ENCODE results near the gene PCDHAC1.
"Not testable (repeated sequence)": the region's sequence is repeated elsewhere in the genome, so short reads cannot be mapped to it uniquely, and the experiment has no call there.

The PCDHAC1 gene, protein sequence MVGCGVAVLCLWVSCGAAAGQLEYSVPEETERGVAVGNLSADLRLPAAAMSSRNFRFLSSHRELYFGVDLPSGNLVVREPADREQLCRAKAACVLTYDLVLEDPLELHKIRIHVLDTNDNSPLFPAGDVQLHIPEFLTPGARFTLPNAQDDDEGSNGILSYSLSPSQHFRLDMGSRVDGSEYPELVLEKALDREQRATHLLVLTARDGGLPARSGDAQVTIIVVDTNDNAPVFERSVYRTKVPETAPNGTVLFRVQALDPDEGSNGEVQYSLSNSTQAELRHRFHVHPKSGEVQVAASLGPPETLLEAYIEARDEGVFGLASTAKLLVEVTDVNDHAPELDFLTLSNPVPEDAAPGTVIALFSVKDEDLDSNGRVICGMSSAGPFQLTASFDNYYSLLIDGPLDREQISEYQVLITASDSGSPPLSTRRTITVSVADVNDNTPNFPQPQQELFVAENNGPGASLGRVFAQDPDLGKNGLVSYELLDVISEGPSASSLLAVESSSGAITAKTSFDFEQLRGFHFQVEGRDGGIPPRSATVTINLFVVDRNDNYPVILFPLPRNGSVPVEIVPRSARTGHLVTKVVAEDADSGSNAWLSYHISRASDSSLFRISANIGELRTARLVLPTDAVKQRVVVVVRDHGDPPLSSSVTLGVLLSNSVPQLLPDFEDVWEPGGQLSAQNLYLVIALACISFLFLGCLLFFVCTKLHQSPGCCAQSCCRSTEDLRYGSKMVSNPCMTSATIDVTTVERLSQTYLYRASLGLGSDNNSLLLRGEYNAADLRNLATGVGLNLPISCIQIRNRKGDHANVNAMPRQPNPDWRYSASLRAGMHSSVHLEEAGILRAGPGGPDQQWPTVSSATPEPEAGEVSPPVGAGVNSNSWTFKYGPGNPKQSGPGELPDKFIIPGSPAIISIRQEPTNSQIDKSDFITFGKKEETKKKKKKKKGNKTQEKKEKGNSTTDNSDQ

DNA sequence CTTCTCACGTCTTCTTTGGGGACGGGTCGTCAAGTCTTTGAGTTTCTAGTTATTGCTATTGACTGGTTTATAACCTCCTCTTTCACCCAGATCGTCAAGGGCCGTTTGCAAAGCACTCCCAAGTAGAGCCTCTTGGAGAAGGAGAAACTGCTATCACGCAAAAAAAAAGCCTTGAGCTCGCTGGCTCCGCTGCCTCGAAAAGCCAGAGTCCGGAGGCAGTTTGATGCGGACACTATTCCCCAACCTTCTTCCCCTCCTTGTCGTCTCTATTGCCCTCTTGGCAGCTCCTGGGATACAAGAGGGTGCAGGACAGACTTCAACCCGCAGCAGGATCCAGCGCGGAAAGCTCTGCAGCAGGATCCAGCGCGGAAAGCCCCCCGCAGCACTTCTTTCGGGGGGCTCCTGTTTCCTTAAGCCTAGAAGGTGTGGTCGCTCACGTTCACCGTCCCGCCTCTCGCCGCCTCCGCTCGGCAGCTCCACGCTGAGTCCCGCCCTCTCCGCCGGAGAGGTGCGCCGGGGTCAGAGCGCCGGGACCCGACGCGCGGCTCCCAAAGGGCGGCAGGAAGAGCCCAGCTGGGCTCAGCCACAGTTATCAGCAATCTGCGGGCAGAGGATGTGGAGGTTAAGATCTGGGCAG lies at the start of gene PCDHAC1:
Gene PCDHAC1, plus strand, starts transcription at position 494 of the 637 bp plus-strand sequence. CDS start 594 bp downstream, outside the sequence.
- DNase-seq = no peak

- not testable (repeated sequence) for DNase-seq
Measured at GRCh38 chr5:140876541-140877261, 49.4 kb upstream of the PCDHAC1 start.

- no peak for DNase-seq
Measured at GRCh38 chr5:140877262-140877581, 48.9 kb upstream of the PCDHAC1 start.

DNA sequence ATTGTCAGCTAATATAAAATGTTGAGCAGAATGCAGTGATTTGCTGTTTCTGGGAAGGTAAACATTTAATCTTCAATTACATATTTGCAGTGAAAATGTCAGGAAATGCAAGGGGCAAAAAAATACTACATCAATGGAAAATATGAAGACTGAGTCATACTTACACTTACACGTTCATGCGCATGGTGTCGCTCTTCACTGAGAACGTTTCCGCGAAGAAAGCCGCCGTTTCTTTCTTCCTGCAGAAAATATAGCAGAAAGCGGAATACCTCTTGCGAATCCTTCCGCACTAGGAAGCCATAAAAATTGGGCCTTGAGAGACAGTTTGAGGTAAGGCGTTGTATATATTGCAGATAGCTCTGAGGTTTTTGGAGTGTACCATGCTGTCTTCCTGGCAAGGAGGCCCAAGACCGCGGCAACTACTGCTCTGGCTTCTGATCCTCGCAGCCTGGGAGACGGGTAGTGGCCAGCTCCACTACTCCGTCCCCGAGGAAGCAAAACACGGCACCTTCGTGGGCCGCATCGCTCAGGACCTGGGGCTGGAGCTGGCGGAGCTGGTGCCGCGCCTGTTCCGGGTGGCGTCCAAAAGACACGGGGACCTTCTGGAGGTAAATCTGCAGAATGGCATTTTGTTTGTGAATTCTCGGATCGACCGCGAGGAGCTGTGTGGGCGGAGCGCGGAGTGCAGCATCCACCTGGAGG lies 44.1 kb upstream of the PCDHAC1 start, which contains the start of gene PCDHA13:
Gene PCDHA13, plus strand, starts transcription at position 236 of the 702 bp plus-strand sequence. Its CDS starts 145 bp downstream, at position 381.
- no peak for DNase-seq

- no peak for DNase-seq
Measured at GRCh38 chr5:140882591-140882899, 43.6 kb upstream of the PCDHAC1 start.

DNA sequence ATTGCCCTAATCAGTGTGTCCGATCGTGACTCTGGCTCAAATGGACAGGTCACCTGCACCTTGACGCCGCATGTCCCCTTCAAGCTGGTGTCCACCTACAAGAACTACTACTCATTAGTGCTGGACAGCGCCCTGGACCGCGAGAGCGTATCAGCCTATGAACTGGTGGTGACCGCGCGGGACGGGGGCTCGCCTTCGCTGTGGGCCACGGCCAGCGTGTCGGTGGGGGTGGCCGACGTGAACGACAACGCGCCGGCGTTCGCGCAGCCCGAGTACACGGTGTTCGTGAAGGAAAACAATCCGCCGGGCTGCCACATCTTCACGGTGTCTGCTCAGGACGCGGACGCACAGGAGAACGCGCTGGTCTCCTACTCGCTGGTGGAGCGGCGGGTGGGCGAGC lies 42.7 kb upstream of the PCDHAC1 start:
- DNase-seq = no peak

DNA sequence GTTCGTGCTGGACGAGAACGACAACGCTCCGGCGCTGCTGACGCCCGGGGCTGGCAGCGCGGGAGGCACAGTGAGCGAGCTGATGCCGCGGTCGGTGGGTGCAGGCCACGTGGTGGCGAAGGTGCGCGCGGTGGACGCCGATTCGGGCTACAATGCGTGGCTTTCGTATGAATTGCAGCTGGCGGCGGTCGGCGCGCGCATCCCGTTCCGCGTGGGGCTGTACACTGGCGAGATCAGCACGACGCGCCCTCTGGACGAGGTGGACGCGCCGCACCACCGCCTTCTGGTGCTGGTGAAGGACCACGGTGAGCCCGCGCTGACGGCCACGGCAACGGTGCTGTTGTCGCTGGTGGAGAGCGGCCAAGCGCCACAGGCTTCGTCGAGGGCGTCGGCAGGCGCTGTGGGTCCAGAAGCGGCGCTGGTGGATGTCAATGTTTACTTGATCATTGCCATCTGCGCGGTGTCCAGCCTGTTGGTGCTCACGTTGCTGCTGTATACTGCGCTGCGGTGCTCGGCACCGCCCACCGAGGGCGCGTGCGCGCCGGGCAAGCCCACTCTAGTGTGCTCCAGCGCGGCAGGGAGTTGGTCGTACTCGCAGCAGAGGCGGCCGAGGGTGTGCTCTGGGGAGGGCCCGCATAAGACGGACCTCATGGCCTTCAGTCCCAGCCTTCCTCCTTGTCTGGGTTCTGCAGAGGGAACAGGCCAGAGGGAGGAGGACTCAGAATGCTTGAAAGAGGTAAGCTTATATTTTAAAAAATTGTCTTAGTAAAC lies 42.0 kb upstream of the PCDHAC1 start:
- no peak for DNase-seq

DNA sequence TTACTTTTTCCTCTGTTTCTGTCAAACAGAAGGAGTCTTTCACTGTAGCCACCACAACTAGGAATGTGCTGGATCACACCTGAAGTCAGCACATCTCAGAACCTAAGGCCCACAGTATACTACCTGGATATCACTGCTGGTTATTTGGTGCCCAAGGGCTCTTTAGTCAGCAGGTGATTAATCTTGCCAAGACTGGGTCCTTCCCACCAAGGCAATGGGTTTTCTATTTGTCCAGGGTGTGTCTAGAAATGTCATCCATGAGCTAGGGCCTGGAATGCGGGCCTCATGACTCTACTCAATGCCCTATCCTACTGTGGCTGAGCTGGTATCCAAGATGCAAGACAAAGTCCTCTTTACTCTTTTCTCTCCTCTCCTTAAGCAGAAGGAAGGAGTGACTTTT lies 9.8 kb upstream of the PCDHAC1 start:
- DNase-seq = no peak

- no peak for DNase-seq
Measured at GRCh38 chr5:140923601-140924000, 2.5 kb upstream of the PCDHAC1 start.

- DNase-seq = peak; percentile 21
Measured at GRCh38 chr5:140926443-140927227, 536 bp downstream of the PCDHAC1 start.

DNA sequence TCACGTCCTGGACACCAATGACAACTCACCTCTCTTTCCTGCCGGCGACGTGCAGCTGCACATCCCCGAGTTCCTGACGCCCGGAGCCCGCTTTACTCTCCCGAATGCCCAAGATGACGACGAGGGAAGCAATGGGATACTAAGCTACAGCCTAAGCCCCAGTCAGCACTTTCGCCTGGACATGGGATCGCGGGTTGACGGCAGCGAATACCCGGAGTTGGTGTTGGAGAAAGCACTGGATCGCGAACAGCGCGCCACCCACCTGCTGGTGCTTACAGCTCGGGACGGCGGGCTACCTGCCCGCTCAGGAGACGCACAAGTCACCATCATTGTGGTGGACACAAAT lies 1.1 kb downstream of the PCDHAC1 start:
- DNase-seq = no peak

DNA sequence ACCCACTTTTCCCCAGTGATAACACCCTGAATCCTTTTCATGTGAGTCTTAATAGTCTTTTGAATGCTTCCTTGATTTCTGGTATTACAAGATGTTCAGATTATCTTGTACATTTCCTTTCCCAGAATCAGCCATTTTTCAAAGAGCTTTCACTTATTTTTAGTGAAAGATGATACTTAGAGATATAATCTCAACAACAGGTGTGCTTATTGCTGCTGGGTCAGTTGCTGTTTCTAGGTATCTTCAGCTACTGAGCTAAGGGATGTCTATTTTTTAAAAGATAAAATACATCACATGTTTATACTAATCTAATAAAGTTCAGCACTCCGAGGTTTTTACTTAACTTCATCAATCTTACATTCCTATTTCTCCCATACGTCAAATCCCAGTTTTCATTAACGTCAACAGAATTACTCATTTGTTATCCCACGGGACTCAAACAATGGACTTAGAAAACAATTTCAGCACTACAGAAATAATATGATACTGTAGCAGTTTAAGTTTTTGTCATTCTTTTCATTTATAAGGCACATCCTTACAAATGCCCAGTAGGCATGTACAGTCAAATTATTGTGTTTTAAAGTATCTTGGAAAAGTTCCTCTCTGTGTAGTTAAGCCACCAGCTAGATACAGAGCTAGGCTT lies 9.0 kb downstream of the PCDHAC1 start:
- no peak for DNase-seq

- no peak for DNase-seq
Measured at GRCh38 chr5:140946578-140946977, 20.5 kb downstream of the PCDHAC1 start.

DNA sequence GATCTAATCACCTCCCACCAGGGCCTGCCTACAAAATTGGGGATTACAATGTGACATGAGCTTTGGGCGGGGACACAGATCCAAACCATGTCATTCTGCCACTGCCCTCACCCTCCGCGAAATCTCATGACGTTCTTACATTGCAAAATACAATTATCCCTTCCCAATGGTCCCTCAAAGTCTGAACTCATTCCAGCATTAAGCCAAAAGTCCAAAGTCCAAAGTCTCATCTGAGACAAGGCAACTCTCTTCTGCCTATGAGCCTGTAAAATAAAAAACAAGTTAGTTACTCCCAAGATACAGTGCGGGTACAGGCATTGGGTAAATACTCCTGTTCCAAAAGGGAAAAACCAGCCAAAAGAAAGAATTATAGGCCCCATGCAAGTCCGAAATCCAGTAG lies 25.5 kb downstream of the PCDHAC1 start:
- no peak for DNase-seq

GRCh38 chr5:140953234-140953633 lies 27.1 kb downstream of the PCDHAC1 start:
- no peak for DNase-seq

- DNase-seq = no peak
Measured at GRCh38 chr5:140962190-140962589, 36.1 kb downstream of the PCDHAC1 start.

DNA sequence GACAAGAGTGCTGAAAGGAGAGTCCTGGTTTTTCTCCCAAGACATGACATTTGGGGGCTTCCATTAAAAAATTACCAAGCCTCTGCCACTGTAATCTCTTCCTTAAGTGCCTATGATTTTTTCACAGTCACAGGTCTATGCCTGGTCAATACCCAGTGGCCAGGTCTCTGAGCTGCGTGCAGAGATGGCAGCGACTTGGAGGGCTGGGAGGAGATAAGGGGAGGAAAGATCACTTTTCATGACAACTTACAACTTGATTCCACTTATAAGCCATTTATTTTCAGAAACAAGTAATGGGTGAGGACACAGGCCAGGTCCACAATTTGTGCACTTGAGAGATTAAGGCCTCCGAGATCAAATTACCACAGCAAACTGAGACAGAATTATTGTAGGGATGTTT lies 38.3 kb downstream of the PCDHAC1 start:
- DNase-seq = no peak

DNA sequence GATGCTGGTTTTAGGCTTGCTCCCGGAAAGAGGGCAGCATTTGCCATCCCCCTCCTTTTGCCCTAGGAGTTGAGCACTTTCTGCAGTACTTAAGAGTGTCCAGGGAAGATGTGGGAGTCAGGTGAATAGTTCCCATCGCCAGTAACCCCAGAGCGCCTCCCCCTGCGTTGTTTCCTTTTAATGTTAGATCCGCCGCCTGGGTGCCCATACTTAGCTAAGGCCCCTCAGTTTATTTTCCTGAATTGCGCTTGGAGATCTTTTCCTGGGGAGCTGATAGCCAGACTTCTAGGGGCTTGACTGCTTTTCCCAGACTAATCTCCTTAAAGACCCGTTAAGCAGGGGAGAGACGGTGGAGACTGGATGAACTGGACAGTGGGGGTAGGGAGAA lies 39.8 kb downstream of the PCDHAC1 start:
- no peak for DNase-seq

DNA sequence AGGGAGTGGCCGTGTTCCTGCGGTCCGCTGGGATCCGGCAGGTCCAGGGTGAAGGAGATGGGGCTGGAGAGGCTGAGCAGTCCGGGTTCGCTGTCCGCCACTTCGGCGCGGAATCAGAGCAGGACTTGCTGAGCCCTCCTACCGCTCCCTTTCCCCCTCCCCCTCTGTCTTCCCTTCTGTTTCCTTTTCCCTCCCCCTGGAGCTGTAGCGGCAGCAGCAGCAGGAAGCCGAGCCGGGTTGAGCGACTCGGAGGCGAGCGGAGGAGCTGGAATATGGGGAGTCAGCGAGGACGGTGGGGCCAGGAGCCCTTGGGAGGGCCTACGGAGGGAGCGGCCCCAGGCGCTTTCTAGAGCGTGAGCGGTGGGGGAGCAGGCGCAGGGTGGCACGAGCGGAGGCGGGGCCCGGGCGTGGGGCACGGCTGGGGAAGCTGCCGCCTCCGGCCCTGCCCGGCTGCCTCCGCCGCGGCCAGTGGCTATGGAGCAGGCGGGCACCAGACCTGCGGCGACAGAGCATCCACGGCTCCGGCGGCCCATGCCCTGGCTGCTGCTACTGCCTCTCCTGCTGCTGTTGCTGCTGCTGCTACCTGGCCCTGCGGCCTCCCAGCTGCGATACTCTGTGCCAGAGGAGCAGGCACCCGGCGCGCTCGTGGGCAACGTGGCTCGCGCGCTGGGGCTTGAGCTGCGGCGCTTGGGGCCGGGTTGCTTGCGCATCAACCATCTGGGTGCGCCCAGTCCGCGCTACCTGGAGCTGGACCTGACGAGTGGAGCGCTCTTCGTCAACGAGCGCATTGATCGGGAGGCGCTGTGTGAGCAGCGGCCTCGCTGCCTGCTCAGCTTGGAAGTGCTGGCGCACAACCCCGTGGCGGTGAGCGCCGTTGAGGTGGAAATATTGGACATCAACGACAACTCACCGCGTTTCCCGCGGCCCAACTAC lies 40.5 kb downstream of the PCDHAC1 start, which contains the start of gene PCDHAC2:
Gene PCDHAC2, plus strand, starts transcription at position 184 of the 933 bp plus-strand sequence. Its CDS starts 291 bp downstream, at position 475.
- no peak for DNase-seq

Data from activated naive CD4-positive, alpha-beta T cell treated with Interleukin-2 at 50 U/mL for 16 hours (primary cell).